Stimulated activated CD4-positive, alpha-beta T cell treated with anti-CD3 and anti-CD28 coated beads, Interleukin-2, amount 100 ng/mL, for 4 hours (primary cell): ENCODE data around the gene IKZF3.
"Not testable (repeated sequence)": the region's sequence is repeated elsewhere in the genome, so short reads cannot be mapped to it uniquely, and the experiment has no call there.

Experiments
- DNase-seq: peaks from one replicate; pipeline ENCODE4 v3.0.0-alpha.2; 2020; ENCODE audit warnings: low read depth

The IKZF3 gene

DNA sequence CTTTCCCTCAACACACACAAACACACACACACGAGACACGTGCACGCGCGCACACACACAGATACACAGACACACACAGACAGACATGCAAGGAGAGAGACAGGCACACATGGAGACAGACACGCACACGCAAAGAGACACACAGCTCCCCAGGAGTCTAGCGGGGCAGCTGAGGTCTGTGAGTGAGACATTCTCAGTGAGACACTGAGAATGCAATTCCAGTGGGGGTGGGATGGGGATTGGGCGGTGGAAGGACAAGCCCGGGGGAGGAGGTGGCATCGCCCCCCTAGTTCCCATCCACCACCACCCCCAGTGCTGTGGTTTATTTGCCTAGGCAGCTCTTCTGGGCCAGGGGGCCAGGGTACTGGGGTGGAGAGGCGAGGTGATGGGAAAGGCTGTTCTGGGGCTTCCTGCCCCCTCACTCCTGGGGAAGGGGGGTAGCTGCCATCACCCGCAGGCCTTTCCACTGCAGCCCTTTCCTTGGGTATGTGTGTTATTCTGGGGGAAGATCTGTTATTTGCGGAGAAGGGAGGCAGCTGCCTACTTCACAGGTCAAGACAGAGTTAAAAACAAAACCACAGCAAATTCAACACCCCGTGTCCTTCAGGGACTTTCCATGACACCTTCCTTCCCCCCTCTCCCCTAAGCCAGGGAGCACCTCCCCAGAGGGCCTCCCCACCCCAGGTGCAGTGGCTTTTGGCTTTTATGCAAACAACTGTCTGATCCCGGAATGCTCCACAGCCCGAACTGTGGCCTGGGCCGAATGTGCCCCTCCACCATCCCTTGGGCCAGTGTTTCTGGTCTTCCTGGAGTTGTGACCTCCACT is 108.3 kb downstream of the IKZF3 start:
- DNase-seq = peak; percentile 40

DNA sequence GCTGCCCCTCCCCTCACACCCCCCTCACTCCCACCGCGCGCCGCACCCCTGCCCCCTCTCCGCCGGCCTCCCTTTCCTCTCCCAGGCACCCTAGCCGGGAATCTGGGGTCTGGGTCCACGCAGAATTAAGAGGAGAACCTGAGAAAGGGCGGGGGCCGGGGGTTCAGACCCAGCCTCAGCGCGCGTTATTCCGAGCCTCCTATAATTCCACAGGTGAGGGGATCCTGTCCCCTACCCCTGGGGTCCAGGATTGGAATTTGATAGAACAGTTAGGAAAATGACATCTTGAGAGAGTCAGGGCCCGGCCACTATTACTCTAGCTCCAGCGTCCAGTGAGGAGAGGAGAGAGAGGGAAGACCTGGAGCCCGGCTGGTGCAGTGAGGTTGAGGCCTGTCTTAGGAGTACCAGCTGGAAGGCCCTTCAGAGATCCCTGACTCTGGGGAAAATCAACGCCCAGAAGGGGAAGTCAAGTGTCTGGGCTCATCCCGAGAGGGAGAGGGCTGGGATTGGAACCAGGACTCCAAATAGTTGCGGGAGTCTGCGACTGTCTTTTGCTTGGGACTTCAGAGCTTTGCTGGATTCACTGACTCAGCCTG is 109.1 kb downstream of the IKZF3 start:
- DNase-seq = no peak

DNA sequence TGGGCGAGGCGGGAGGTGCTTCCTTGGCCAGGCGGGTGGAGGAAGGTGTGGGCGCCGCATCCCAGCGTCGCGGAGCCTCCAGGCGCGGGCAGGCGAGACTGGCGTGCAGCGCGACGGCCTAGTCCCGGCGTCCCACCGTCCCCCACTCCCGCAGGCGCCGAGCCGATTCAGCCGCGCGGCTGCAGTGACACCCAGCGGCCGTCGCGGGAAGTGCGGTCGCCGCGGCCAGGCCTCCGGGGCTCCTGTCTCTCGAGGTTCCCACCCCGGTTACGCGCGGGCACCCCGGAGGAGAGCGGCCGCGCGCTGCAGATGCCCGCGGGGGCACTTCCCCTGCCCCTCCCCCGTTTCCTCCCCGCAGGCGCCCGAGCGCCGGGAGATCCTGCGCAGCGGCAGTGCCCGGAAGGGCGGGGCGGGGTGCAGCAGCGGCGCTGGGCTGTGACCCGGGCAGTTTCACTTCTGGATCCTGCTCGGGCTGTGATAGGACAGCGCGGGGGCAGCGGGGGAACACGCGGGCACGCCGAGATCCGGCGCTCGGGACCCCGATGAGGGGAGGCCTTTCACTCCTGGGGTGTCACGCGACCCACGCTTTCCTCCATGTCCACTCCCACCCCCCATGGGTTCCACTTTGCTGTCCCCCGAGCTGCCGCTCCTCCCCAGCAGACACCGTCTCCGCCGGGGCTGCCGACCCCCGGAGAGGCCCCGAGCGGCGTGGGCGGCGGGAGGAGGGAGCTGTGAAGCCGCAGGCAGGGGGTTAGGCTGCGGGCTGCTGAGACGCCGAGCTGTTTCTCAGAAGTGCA is 109.8 kb downstream of the IKZF3 start:
- peak; percentile 91 for DNase-seq

DNA sequence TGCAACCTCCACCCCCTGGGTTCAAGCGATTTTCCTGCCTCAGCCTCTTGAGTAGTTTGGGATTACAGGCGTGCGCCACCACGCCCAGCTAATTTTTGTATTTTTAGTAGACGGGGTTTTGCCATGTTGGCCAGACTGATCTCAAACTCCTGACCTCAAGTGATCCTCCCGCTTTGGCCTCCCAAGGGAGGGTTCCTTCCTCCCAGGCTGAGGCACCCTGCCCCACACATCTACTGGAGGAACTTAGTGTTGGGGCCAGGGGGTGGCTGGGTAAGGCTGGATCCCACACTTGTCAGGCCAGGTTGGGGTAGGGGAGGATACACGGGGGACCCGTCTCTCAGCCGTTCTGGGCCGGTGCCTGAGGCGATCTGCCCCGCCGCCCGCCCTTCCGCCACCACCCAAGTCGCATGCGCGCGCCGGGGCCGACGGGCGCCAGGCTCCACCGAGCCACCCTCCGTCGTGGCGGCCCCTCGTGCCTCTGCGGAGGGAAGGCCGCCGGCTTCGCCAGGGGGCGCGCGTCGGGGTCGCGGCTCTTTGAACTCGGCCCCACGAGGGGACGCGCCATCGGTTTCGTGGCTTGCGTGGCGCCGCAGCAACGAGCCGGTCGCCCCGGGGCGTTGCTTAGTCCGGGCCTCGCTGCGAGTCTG is 110.5 kb downstream of the IKZF3 start:
- DNase-seq = no peak

DNA sequence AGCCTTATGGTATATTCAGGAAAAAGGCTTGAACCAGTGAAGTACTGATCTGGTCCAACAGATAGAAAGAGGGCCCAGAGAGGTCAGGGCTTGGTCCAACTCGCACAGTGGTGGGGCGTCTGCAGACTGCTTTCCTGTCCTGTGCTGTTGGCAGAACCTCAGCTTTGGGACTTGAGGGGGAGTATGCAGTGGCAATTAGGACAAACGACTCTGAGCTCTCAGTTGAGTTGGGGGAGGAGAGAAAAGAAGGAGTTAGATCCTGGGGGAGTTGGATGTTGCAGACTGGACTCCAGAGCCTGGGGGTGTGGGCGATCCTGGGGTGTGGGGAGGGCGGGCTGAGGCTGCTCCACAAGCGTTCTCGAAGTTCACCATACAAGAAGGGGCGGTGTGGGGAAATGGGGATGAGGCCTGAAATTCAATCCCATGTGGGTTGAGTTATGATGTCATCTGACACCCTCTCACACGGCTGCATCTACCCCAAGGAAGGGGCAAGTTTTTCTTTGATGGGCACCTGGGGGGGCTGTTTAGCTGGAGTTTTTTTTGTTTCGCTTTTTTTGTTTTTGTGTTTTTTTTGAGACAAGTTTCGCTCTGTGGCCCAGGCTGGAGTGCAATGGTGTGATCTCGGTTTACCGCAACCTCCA is 111.8 kb downstream of the IKZF3 start:
- no peak for DNase-seq

DNA sequence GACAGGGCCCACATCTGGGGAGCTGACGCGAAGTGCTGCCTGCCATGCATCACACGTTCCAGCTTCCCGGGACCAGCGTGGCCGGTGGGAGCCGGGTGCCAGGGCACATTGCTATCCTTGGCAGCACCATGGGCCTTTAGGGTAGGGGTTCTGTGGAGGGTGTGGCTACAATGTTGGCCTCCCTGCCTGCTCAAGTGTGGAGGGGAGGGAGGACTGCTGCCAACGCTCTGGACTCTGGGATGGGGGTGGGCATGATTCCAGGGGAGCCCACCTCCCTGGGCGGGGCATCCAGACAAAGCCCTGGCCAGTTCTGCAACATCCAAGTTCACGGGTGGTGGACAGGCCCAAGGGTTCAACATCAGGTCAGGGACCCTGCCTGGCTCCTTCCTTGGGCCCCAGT is 112.5 kb downstream of the IKZF3 start:
- no peak for DNase-seq

DNA sequence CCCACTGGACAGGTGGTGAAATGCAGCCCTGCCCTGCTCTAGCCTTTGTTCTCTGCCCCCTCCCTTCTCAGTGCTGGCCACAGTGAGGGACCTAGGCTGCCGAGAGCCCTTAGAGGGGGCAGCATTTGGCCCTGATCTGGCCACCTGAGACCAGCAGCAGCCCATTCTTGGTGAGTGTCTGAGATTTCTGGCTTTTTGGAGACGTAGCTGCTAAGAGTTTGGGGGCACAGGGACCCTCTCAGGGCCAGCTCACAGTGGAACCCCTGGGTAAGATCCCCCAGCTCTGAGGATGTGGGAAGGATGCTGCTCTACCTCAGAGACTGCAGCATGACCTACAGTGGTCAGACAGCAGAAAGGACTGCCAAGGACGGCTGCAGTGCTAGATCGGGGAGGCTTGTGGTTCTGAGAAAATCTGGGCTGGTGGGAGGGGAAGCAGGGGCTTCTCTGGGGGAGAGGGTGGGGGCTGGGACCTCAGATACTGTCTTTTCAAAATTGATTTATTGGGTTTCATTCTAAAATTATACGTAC is 113.0 kb downstream of the IKZF3 start:
- DNase-seq = no peak

DNA sequence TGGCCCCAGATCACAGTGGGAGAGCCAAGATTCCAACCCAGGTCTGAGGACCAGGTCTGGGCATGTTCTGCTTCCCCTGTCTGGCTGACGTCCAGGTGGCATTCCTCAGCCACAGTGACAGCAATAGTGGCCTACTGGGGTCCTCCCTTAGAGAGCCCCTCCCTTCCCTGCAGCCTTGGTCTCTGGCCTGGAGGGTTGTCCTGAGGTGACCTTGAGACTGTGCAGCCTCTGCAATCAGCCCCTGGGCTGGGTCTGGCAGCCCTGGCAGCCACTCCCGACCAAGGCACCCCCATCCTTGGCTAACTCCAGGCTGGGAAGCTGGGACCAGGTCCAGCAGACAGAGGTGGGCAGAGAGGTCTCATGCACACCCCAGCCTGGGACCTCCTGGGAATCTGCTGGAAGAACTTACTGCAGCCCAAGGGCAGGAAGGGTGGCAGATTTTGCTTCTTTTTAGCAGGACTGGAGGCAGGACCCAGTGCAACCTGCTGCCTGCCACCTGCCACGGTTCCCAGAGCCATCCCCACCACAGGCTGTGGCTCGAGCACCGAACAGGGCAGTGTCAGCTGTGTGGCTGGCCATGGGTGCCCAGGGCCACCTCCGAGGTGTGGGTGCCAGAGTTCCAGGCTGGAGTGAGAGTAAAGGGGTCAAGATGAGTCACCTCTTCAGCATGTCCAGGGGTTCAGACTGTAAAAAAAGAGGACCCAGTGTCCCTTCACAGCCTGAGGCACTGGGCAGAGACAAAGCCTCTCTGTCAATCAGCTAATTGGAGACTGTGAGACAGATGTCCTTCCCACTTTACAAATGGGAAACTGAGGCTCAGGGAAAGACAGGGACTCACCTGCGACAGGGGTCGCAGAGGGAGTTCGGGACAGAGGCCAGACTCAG is 113.7 kb downstream of the IKZF3 start:
- DNase-seq = no peak

DNA sequence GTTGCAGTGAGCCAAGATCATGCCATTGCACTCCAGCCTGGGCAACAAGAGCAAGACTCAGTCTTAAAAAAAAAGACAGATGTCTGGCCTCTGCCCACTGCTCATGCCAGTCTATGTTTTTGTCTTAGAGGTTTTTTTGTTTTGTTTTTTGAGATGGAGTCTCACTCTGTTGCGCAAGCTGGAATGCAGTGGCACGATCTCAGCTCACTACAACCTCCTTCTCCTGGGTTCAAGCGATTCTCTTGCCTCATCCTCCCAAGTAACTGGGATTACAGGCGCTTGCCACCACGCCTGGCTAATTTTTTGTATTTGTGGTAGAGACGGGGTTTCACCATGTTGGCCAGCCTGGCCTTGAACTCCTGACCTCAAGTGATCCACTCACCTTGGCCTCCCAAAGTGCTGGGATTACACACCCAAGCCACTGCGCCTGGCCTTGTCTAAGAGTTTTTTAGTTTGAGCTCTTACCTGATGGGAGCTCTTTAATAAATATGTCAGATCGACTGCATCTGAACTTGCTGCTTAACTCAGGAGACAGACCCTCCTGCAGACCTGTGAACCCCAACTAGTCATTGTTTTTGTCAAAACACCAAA is 115.6 kb downstream of the IKZF3 start:
- DNase-seq = not testable (repeated sequence)

DNA sequence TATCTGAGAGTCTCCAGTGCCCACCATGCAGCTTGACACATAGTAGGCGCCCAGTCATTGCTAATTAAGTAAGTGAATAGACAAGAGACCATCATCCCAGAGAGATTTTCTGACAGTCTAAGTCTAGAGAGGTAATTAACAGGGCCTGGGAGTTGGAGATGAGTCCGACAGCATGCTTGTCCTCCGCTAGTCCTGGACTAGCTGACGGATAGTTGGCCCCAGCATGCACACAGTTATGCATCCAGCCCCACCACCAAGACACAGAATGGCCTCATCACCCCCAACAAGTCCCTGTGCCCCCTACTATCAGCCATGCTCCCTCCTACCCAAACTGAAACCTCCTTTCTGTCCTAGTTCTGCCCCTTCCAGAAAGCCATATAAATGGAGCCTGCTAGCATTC is 116.4 kb downstream of the IKZF3 start:
- DNase-seq = no peak

DNA sequence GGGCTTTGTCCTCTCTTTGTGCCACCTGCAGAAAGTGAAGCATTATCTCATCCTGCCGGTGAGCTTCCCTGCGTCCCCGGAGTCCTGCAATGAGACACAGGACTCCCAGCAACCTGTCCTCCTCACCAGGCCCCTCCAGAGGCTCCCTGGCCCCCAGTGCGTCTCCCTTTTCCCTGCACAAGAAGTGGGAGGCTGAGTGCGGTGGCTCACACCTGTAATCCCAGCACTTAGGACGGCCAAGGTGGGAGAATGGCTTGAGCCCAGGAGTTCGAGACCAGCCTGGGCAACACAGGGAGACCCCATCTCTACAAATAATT is 118.0 kb downstream of the IKZF3 start:
- no peak for DNase-seq

DNA sequence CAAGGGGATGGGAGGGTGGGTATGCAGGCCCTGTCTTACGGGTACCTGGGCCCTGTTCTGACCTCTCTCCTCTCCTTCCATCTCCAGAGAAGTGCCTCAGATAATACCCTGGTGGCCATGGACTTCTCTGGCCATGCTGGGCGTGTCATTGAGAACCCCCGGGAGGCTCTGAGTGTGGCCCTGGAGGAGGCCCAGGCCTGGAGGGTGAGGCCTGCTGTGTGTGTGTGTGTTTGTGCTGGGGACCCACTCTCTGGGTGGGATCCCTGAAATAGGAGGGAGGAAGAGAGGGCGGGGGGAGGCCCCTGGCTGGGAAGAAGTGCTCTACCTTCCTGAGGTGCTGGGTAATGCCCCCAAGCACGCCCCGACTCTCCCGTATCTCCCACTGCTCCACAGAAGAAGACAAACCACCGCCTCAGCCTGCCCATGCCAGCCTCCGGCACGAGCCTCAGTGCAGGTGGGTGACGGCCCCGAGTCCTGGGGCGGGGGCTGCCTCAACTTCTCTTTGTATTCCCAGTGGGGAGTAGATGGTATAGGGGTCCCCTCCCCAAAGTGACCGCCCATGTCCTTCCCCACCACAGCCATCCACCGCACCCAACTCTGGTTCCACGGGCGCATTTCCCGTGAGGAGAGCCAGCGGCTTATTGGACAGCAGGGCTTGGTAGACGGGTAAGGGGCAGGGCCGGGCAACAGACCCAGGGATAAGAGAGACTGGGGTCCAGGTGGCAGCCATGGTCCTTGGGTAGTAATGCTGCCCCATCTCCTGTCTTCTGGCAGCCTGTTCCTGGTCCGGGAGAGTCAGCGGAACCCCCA is 118.6 kb downstream of the IKZF3 start:
- DNase-seq = no peak

DNA sequence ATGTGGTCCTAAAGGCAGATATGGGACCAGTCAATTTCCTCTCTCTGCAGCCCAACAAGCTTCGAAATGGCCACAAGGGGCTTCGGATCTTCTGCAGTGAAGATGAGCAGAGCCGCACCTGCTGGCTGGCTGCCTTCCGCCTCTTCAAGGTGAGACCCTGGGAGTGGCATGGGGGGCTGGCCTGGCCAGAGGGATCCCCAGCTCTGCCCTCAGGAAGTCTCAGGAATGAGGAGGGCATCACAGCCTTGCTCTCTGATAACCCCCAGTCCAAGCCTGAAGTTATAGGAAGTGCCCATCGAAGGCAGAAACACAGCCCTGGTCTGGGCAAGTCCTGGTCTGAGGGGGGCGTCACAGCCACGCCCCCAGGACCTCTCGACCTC is 119.3 kb downstream of the IKZF3 start:
- no peak for DNase-seq

DNA sequence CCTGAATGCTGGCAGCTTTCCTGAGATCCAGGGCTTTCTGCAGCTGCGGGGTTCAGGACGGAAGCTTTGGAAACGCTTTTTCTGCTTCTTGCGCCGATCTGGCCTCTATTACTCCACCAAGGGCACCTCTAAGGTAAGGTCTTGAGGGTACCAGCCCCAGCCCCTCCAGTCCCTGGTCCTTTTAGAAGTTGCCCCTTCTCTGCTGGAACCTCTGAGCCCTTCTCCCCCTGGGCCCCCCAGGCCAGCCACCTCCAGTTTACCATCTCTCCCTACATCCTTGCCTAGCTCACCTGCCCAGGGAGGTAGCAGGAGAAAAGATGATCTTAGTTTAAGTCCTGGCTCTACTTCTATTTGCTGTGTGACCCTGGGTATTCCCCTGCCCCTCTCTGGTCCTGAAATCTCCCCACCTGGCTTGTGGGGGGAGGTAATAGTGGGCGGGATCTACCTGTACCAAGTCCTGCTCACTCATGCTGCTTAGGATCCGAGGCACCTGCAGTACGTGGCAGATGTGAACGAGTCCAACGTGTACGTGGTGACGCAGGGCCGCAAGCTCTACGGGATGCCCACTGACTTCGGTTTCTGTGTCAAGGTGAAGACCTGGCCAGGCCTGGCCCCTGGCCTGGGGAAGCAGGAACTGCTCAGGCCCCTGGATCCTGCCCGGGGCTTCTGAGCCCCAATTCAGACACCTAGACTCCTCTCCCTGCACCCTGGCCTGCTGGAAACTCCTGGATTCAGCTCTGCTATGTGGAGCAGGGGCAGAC is 119.9 kb downstream of the IKZF3 start:
- DNase-seq = no peak

DNA sequence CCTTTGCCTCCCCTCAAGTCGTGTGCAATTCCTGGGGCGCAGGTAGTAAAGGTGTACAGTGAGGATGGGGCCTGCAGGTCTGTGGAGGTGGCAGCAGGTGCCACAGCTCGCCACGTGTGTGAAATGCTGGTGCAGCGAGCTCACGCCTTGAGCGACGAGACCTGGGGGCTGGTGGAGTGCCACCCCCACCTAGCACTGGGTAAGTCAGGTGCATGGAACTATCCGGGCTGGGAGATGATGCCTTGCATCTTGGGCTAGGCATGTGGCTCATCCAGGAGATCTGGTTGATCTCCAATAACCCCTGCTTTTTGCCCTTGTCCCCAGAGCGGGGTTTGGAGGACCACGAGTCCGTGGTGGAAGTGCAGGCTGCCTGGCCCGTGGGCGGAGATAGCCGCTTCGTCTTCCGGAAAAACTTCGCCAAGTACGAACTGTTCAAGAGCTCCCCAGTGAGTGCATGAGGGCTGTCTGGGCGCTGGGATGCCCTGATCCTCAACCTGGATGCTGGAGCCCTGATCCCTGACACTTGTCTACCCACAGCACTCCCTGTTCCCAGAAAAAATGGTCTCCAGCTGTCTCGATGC is 121.2 kb downstream of the IKZF3 start:
- no peak for DNase-seq

DNA sequence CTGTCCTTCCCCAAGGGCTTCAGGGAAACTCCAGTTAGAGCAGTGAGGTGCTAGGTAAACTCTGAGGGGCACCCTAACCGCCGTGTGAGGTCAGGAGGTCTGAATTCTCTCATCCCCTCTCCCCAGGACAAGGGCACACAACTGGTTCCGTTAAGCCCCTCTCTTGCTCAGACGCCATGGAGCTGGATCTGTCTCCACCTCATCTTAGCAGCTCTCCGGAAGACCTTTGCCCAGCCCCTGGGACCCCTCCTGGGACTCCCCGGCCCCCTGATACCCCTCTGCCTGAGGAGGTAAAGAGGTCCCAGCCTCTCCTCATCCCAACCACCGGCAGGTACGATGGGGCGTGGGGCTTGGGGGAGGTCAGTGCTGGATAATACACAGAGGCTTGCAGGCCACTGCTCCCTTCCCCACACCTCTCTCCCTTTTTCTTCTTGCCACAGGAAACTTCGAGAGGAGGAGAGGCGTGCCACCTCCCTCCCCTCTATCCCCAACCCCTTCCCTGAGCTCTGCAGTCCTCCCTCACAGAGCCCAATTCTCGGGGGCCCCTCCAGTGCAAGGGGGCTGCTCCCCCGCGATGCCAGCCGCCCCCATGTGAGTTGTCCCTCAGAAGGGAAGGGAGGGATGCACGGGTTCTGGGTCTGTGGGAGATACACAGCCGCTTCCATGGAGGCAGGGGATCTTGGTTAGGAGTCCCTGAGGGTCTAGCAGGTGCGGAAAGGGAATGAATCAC is 121.8 kb downstream of the IKZF3 start:
- DNase-seq = no peak

DNA sequence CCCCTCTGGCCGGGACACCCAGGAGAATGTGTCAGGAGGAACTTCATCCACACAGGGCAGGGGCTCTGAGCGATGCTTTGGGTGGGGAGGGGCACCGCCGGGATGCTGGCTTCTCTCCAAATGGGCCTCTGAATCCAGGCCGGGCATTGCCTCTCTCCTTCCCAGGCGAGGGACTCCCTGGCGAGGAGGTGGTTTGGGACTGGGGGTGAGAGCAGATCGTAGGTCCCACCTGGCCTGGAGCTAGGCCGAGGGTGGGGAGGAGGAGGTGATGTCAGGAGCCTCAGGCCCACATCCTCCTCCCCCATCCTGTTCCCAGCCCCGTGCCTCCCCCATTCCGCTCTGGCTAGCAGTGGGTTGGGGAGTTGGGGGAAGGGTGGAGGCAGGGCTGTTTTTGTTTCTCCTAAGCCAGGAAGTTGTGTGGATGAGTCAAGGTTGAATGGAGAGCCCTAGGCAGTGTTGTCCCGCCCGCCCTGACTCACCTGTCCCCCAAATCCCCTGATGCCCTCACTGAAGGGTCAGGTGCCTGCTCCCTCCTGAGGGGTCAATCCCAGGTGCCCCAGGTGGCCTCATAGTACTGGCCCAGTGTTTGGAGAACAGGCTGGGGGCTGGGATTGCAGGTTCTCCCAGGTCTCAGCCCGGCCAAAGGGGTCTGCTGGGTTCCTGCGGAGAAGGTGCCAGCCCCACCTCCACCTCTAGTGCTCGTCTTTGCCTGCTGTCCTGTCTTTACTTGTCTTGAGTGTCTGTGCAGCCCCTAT is 123.6 kb downstream of the IKZF3 start:
- no peak for DNase-seq
